Activated CD4-positive, alpha-beta T cell treated with anti-CD3 and anti-CD28 coated beads, Interleukin-2, Interleukin-4, amounts not matched to agents 100 ng/mL and 50 ng/mL, durations not matched to agents 16 hours and 8 hours (primary cell): Measurements from ENCODE around the gene ROBO1.

Experiments used
- DNase-seq: peaks from one replicate; pipeline ENCODE4 v3.0.0-alpha.2; 2020; ENCODE audit warnings: low spot score

Gene ROBO1

GRCh38 chr3:79461129-79461792, 306.5 kb downstream of the ROBO1 start:
- DNase-seq: no peak

GRCh38 chr3:79453600-79453999, 314.2 kb downstream of the ROBO1 start:
- no peak for DNase-seq

DNA sequence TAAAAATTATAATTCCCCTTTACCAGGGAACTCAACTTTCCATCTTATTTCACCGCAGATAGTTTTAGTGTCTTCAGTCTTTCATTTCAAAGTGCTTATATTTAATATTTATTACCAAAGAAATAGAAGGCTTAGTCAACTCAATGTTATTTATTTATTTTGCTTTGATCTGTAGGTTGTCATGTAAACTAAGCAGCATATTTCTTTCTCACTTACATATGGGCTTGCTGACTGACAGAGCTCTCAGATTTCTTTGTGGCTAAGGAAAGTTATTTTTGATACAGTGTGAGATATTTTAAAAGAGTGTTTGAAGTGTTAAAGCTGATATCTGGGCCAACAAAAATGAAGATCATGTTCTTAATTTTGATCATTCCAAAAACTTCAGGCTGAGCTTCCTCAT, 331.4 kb downstream of the ROBO1 start:
- DNase-seq: no peak

- DNase-seq: no peak
Observed at GRCh38 chr3:79427081-79427480, 340.7 kb downstream of the ROBO1 start.

DNA sequence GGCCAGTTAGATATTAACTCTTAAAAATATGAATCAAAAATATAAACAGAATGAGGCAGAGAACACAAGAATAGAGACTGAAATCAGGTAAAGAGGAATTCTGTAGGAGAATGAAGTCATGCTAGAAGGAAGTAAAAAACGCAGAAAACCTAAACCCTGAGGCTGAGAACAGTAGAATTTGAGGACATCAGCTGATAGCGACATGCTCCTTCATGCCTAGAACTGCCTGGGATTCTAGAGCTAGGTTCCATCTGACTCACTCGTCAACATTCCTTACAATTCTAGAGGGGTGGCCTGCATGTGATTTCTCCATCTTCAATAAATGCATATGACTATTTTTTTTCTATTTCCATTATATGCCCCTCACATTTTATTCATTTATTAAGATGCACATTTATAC, 343.0 kb downstream of the ROBO1 start:
- DNase-seq: no peak

GRCh38 chr3:79423417-79423816, 344.4 kb downstream of the ROBO1 start:
- no peak for DNase-seq

DNA sequence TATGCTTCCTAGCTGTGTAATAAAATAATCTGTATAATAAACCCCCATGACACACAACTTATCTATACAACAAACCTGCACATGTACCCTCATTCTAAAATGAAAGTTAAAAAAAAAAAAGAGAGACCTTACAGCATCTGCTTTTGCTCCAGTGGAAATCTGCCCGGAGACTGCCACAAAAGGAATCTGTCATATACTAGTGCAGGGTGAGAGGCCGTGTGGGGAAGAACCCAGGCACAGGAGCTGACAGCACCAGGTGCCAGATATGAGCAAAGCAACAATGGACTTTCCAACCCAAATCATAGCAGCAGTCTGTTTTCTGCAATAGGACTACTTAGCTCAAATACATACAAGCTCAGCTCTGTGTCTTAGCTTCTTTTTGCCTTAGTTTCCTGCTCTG, 346.5 kb downstream of the ROBO1 start:
- no peak for DNase-seq

- DNase-seq: no peak
Observed at GRCh38 chr3:79418855-79419621, 348.8 kb downstream of the ROBO1 start.

DNA sequence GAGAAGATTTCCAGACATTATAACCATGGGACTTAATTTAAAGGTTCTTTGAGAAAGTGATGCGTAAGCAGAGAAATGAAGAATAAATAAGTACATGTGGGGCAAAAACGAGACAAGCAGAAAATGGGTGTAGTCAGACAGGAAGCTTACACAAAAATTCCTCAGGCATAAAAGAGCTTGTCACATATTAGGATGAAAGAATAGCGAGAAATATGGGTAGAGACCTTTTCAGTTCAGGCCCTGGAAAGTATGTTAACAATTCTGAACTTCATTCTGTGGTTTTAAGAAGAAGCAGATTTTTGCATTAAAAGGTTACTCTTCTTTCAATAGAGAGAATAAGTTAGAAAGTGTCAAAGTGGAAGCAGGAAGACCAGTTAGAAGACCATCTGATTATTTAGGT, 352.4 kb downstream of the ROBO1 start:
- no peak for DNase-seq

GRCh38 chr3:79414806-79415205, 353.0 kb downstream of the ROBO1 start:
- no peak for DNase-seq

GRCh38 chr3:79414035-79414434, 353.8 kb downstream of the ROBO1 start:
- no peak for DNase-seq

DNA sequence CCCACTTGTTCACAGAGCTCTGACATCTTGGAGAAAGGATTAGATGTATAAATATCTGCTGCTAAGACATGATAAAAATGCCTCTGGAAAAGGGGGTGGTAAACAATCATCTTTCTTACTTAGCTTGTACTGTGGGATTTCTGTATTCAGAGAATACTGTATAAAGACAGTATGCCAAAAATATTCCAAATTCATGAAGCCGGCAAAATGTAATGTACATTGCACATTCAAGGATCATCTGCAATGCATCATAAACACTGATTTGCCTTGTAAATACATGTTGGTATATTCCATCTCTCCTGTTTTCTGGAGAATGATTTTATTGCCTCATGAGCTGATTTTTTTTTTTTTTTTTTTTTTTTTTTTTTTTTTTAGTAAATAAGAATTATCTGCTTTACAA, 355.3 kb downstream of the ROBO1 start:
- no peak for DNase-seq

GRCh38 chr3:79410617-79411016, 357.2 kb downstream of the ROBO1 start:
- DNase-seq: no peak

DNA sequence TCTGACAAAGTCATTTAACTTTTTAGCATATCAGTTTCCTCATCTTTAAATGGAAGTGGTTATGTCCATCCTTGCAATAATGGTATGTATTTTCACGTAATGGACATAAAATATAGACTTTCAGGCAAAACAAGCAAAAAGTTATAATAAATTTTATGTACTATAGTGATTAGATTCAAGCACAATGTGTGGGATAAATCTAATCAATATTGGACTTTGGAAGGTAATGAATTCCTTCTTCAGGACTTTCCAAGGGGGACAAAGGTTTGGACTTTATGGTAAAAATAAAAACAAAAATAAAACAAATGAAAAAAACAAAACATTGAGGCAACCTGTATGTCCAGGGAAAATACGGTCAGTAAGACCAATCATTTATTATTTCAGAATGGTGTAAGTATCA, 357.7 kb downstream of the ROBO1 start:
- DNase-seq: no peak

DNA sequence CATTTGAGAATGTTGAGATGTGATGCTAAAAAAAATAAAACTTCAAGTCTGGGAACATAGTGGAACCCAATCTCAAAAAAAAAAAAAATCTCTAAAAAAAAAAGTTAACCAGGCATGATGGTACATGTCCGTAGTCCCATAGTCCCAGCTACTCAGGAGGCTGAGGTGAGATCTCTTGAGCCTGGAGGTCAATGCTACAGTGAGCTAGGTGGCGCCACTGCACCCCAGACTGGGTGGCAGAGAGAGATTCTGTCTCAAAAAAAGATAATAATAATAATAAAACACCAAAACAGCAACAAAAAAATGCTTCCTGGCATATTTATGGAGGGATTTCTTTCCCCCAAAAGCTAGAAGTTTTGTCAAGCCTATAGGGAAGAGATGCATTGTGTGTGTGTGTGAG, 361.6 kb downstream of the ROBO1 start:
- no peak for DNase-seq

GRCh38 chr3:79405183-79405582, 362.6 kb downstream of the ROBO1 start:
- DNase-seq: no peak

DNA sequence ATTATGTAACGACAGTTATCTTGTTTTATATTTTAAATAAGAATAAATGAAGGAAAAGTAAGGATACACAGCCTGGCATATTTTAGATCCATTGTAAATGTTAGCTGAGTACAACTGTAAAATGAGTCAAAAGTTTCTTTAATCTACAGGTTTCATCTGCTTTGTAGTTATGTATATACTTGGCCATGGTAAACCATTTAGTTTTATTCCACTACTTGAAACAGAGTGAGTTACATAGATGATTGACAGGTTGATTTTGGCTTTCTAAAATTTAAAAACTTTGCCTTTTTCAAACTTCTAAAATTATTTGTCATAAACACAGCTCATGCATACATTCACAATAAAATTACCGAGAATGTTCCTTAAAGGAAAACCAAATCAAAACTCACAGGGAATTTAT, 371.2 kb downstream of the ROBO1 start:
- no peak for DNase-seq

DNA sequence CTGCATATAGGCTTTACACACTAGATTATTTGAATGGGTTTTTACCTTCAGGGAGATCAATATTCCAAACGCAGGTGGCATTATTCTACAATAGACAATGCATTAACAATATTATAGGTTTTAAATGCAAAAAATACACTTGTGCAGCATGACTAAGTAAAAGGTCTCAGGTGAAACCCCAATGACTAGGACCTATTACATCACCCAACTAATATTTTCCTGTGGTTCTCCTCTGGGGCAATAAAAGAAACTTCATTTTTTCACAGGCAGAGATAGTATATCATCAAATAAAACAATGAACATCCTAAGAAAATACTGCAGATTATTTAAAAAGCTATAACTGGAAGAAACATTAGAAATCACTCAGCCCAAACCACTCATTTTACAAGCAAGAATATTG, 375.3 kb downstream of the ROBO1 start:
- no peak for DNase-seq

- DNase-seq: no peak
Observed at GRCh38 chr3:79390352-79390751, 377.4 kb downstream of the ROBO1 start.

DNA sequence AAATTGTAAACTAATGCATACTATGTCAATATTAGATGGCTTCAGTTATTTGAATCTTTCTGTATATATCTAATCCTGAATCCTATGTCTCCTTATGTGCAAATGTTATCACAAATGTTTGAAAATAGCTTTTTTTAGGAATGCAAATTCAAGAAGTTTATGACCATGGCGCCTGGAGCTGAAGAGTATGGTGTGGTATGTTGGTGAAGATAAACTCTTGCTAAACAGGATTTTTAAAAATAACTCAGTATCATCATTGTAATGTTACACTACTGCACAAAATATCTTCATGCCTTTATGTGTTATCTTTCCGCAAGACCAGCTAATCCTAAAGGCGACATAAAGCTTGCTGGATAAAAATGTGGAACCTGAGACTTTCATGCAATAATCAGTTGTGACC, 382.6 kb downstream of the ROBO1 start:
- no peak for DNase-seq

GRCh38 chr3:79383402-79384012, 384.3 kb downstream of the ROBO1 start:
- no peak for DNase-seq

GRCh38 chr3:79380581-79380980, 387.2 kb downstream of the ROBO1 start:
- DNase-seq: no peak

GRCh38 chr3:79378064-79378463, 389.7 kb downstream of the ROBO1 start:
- no peak for DNase-seq
